HEK293 (cell line): Measurements from ENCODE around the gene GPR84.

Source experiments
- HOXC10 ChIP-seq: sonication (generic); formaldehyde crosslinking; IDR thresholded peaks from 2 replicates; pipeline ENCODE4 v1.8.1; 2023; ENCODE audit warnings: mild to moderate bottlenecking, missing genetic modification reagents
- KLF10 ChIP-seq: fragments of 450-650 bp; IDR thresholded peaks from 2 replicates; pipeline ENCODE4 v1.5.1; 2018; ENCODE audit warnings: missing biosample characterization, mild to moderate bottlenecking, missing genetic modification characterization
- PATZ1 ChIP-seq: fragments of 450-650 bp; formaldehyde crosslinking; IDR thresholded peaks from 2 replicates; pipeline ENCODE4 v1.5.1; 2016; ENCODE audit warnings: missing biosample characterization, missing genetic modification characterization
- PRDM1 ChIP-seq: fragments of 450-650 bp; formaldehyde crosslinking; IDR thresholded peaks from 2 replicates; pipeline ENCODE4; 2016; ENCODE audit warnings: missing biosample characterization, missing genetic modification characterization
- SP7 ChIP-seq: fragments of 450-650 bp; formaldehyde crosslinking; IDR thresholded peaks from 2 replicates; pipeline ENCODE4 v1.5.1; 2016; ENCODE audit warnings: missing biosample characterization, missing genetic modification characterization
- YY1 ChIP-seq: fragments of 450-650 bp; formaldehyde crosslinking; IDR thresholded peaks from 2 replicates; pipeline ENCODE4 v1.5.1; 2018; ENCODE audit warnings: missing biosample characterization, missing genetic modification characterization
- ZBTB44 ChIP-seq: fragments of 450-650 bp; IDR thresholded peaks from 2 replicates; pipeline ENCODE4 v1.5.1; 2018; ENCODE audit warnings: missing biosample characterization, mild to moderate bottlenecking, missing genetic modification characterization
- ZBTB48 ChIP-seq: fragments of 450-650 bp; formaldehyde crosslinking; IDR thresholded peaks from 2 replicates; pipeline ENCODE4 v1.5.1; 2016; ENCODE audit warnings: missing biosample characterization, missing genetic modification characterization
- ZBTB8A ChIP-seq: fragments of 450-650 bp; formaldehyde crosslinking; IDR thresholded peaks from 2 replicates; pipeline ENCODE4 v1.5.1; 2016; ENCODE audit warnings: missing biosample characterization, missing genetic modification characterization
- ZFP69B ChIP-seq: fragments of 450-650 bp; formaldehyde crosslinking; IDR thresholded peaks from 2 replicates; pipeline ENCODE4 v1.5.1; 2016; ENCODE audit warnings: missing biosample characterization, missing genetic modification characterization
- ZNF114 ChIP-seq: fragments of 450-650 bp; formaldehyde crosslinking; IDR thresholded peaks from 2 replicates; pipeline ENCODE4 v1.5.0; 2017; ENCODE audit warnings: missing biosample characterization, missing genetic modification characterization
- ZNF133 ChIP-seq: fragments of 450-650 bp; formaldehyde crosslinking; IDR thresholded peaks from 2 replicates; pipeline ENCODE4 v1.5.1; 2016; ENCODE audit warnings: missing biosample characterization, missing genetic modification characterization
- ZNF341 ChIP-seq: fragments of 450-650 bp; formaldehyde crosslinking; IDR thresholded peaks from 2 replicates; pipeline ENCODE4; 2016; ENCODE audit warnings: low read depth, missing biosample characterization, missing genetic modification characterization
- ZNF394 ChIP-seq: fragments of 450-650 bp; formaldehyde crosslinking; IDR thresholded peaks from 2 replicates; pipeline ENCODE4 v1.5.1; 2016; ENCODE audit warnings: missing biosample characterization, missing genetic modification characterization, mild to moderate bottlenecking, moderate library complexity, borderline replicate concordance
- ZNF580 ChIP-seq: fragments of 450-650 bp; formaldehyde crosslinking; IDR thresholded peaks from 2 replicates; pipeline ENCODE4 v1.5.1; 2016; ENCODE audit warnings: missing biosample characterization, missing genetic modification characterization
- ZNF645 ChIP-seq: fragments of 450-650 bp; formaldehyde crosslinking; IDR thresholded peaks from 2 replicates; pipeline ENCODE4; 2016; ENCODE audit warnings: missing biosample characterization, missing genetic modification characterization
- ZNF658 ChIP-seq: fragments of 450-650 bp; formaldehyde crosslinking; IDR thresholded peaks from 2 replicates; pipeline ENCODE4; 2016; ENCODE audit warnings: missing biosample characterization, missing genetic modification characterization
- ZNF692 ChIP-seq: fragments of 450-650 bp; formaldehyde crosslinking; IDR thresholded peaks from 2 replicates; pipeline ENCODE4 v1.5.1; 2016; ENCODE audit warnings: missing biosample characterization, missing genetic modification characterization
- ZNF791 ChIP-seq: fragments of 450-650 bp; formaldehyde crosslinking; IDR thresholded peaks from 2 replicates; pipeline ENCODE4 v1.5.1; 2016; ENCODE audit warnings: missing biosample characterization, missing genetic modification characterization
- ZSCAN30 ChIP-seq: fragments of 450-650 bp; IDR thresholded peaks from 2 replicates; pipeline ENCODE4 v1.5.1; 2018; ENCODE audit warnings: missing biosample characterization, mild to moderate bottlenecking, missing genetic modification characterization, moderate library complexity
- TF ChIP-seq, protein P1 (sequence below): fragments of 450-650 bp; formaldehyde crosslinking; IDR thresholded peaks from 2 replicates; pipeline ENCODE4 v1.5.1; 2016; ENCODE audit warnings: missing biosample characterization, missing genetic modification characterization
- TF ChIP-seq, protein P2 (sequence below): fragments of 450-650 bp; formaldehyde crosslinking; IDR thresholded peaks from 2 replicates; pipeline ENCODE4 v1.5.1; 2016; ENCODE audit warnings: missing biosample characterization, missing genetic modification characterization
- TF ChIP-seq, protein P3 (sequence below): fragments of 450-650 bp; formaldehyde crosslinking; IDR thresholded peaks from 2 replicates; pipeline ENCODE4 v1.5.1; 2016; ENCODE audit warnings: missing biosample characterization, missing genetic modification characterization, borderline replicate concordance
- TF ChIP-seq, protein P4 (sequence below): fragments of 450-650 bp; formaldehyde crosslinking; conservative IDR thresholded peaks from 2 replicates; pipeline ENCODE4 v1.5.1; 2016; ENCODE audit warnings: low read depth, missing biosample characterization, missing genetic modification characterization

The GPR84 gene

DNA sequence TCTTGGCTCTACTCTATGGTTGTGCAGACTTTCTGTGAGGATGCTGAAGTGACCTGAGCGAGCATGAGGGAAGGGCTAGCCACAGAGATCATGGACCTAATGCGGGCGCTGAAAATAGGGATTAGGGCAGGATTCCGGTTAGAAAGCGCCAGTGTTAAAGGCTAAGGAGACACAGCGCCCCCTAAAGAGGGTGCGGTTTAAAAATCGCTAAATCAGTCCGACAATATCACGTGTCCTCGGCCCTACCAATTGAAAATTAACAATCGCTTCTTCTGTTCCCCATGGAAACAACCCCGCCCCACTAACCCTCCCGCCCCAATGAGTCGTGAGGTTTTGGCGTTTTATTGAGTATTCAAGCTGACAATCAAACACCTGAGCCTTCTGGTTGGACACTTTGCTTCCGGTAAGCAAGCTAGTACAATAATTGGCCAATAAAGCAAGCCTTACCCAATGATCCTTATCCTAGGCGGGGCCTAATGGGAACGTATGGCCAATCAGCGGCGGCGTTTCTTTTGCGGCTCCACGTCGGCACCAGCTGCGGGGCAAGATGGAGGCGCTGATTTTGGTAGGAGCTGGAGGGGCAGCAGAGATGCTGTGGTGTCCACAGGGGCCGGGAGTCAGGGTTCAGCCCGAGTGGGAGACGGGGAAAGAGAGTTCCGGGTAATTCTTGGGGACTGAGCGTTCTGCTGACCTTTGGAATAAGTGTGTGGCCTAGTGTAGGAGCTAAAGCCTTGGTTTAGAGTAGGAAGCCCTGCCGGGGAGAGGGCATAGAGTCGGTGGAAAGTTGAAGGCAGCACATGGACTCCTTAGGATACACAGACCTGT lies 39.5 kb downstream of the GPR84 start, which contains the start of gene COPZ1 (continued):
- TF ChIP-seq ZNF658 (tag by site-specific recombination), result no peak
- TF ChIP-seq ZBTB48 (tag by site-specific recombination), result peak; percentile 37; the same call in 1 of the 2 replicates
- TF ChIP-seq ZNF394 (tag by site-specific recombination), result peak; percentile 60; the same call in 1 of the 2 replicates
- peak; percentile 51; the same call in 1 of the 2 replicates for TF ChIP-seq ZSCAN30 (tag by site-specific recombination)
- peak; percentile 95 for TF ChIP-seq ZBTB8A (tag by site-specific recombination)
- TF ChIP-seq, protein P1, sequence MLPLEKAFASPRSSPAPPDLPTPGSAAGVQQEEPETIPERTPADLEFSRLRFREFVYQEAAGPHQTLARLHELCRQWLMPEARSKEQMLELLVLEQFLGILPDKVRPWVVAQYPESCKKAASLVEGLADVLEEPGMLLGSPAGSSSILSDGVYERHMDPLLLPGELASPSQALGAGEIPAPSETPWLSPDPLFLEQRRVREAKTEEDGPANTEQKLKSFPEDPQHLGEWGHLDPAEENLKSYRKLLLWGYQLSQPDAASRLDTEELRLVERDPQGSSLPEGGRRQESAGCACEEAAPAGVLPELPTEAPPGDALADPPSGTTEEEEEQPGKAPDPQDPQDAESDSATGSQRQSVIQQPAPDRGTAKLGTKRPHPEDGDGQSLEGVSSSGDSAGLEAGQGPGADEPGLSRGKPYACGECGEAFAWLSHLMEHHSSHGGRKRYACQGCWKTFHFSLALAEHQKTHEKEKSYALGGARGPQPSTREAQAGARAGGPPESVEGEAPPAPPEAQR, result 0 out of 2 replicates have a peak, but pooled peaks have one; percentile 33
- TF ChIP-seq ZNF645, result no peak
- TF ChIP-seq, protein P2, sequence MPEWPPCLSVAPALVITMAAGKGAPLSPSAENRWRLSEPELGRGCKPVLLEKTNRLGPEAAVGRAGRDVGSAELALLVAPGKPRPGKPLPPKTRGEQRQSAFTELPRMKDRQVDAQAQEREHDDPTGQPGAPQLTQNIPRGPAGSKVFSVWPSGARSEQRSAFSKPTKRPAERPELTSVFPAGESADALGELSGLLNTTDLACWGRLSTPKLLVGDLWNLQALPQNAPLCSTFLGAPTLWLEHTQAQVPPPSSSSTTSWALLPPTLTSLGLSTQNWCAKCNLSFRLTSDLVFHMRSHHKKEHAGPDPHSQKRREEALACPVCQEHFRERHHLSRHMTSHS (tag by site-specific recombination), result no peak
- TF ChIP-seq ZNF114, result no peak
- peak; percentile 41 for TF ChIP-seq SP7 (tag by site-specific recombination)
- peak; percentile 18; the same call in 1 of the 2 replicates for TF ChIP-seq ZNF692 (tag by site-specific recombination)
- TF ChIP-seq ZNF341 (tag by site-specific recombination), result no peak
- no peak; the same call in 1 of the 2 replicates for TF ChIP-seq PATZ1 (tag by site-specific recombination)
- TF ChIP-seq YY1, result peak; percentile 90
- TF ChIP-seq, protein P3, sequence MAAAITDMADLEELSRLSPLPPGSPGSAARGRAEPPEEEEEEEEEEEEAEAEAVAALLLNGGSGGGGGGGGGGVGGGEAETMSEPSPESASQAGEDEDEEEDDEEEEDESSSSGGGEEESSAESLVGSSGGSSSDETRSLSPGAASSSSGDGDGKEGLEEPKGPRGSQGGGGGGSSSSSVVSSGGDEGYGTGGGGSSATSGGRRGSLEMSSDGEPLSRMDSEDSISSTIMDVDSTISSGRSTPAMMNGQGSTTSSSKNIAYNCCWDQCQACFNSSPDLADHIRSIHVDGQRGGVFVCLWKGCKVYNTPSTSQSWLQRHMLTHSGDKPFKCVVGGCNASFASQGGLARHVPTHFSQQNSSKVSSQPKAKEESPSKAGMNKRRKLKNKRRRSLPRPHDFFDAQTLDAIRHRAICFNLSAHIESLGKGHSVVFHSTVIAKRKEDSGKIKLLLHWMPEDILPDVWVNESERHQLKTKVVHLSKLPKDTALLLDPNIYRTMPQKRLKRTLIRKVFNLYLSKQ (tag by site-specific recombination), result no peak
- TF ChIP-seq ZBTB44 (tag by site-specific recombination), result no peak
- TF ChIP-seq KLF10 (tag by site-specific recombination), result no peak
- TF ChIP-seq PRDM1 (tag by site-specific recombination), result no peak
- TF ChIP-seq ZNF133, result no peak
- TF ChIP-seq, protein P4, sequence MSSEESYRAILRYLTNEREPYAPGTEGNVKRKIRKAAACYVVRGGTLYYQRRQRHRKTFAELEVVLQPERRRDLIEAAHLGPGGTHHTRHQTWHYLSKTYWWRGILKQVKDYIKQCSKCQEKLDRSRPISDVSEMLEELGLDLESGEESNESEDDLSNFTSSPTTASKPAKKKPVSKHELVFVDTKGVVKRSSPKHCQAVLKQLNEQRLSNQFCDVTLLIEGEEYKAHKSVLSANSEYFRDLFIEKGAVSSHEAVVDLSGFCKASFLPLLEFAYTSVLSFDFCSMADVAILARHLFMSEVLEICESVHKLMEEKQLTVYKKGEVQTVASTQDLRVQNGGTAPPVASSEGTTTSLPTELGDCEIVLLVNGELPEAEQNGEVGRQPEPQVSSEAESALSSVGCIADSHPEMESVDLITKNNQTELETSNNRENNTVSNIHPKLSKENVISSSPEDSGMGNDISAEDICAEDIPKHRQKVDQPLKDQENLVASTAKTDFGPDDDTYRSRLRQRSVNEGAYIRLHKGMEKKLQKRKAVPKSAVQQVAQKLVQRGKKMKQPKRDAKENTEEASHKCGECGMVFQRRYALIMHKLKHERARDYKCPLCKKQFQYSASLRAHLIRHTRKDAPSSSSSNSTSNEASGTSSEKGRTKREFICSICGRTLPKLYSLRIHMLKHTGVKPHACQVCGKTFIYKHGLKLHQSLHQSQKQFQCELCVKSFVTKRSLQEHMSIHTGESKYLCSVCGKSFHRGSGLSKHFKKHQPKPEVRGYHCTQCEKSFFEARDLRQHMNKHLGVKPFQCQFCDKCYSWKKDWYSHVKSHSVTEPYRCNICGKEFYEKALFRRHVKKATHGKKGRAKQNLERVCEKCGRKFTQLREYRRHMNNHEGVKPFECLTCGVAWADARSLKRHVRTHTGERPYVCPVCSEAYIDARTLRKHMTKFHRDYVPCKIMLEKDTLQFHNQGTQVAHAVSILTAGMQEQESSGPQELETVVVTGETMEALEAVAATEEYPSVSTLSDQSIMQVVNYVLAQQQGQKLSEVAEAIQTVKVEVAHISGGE (tag by site-specific recombination), result 0 out of 2 replicates have a peak, but pooled peaks have one; percentile 32
- TF ChIP-seq ZFP69B (tag by site-specific recombination), result 0 out of 2 replicates have a peak, but pooled peaks have one; percentile 13
- TF ChIP-seq ZNF580 (tag by site-specific recombination), result no peak
- TF ChIP-seq HOXC10 (CRISPR knock-in tag), result no peak
- TF ChIP-seq ZNF791 (tag by site-specific recombination), result no peak
